H9 (cell line): ENCODE measurements around the gene STAB2. TPM values are rescaled to one million over a fixed set of nuclear protein-coding genes. Genes with fewer than 3 reads are reported as not detected.

Experiments used
- DNase-seq: peaks from one replicate; pipeline ENCODE4 v3.0.0-alpha.2; 2017
- H2AFZ ChIP-seq: one replicate; pipeline ENCODE4 v1.6.1; 2013; ENCODE audit warnings: mild to moderate bottlenecking, low read length, control low read depth, moderate library complexity
- H2AK5ac ChIP-seq: 2 replicates; pipeline ENCODE4 v1.6.1; 2013; ENCODE audit warnings: low read length, control low read depth, mixed read lengths; ENCODE audit not compliant: insufficient read length
- H2BK120ac ChIP-seq: one replicate; pipeline ENCODE4 v1.6.1; 2013; ENCODE audit warnings: low read depth, mild to moderate bottlenecking, low read length, control low read depth, inconsistent platforms; ENCODE audit not compliant: poor library complexity, severe bottlenecking
- H2BK12ac ChIP-seq: 2 replicates; pipeline ENCODE4 v1.6.1; 2013; ENCODE audit warnings: low read length, control low read depth, mixed read lengths, low read depth; ENCODE audit not compliant: insufficient read length
- H2BK15ac ChIP-seq: 2 replicates; pipeline ENCODE4 v1.6.1; 2013; ENCODE audit warnings: low read depth, low read length, control low read depth
- H2BK20ac ChIP-seq: one replicate; pipeline ENCODE4 v1.6.1; 2013; ENCODE audit warnings: low read depth, mild to moderate bottlenecking, low read length, control low read depth, inconsistent platforms; ENCODE audit not compliant: poor library complexity, severe bottlenecking
- H2BK5ac ChIP-seq: 2 replicates; pipeline ENCODE4 v1.6.1; 2013; ENCODE audit warnings: low read length, control low read depth, mixed read lengths; ENCODE audit not compliant: insufficient read length
- H3K14ac ChIP-seq: 2 replicates; pipeline ENCODE4 v1.6.1; 2013; ENCODE audit warnings: low read length, control low read depth; ENCODE audit not compliant: insufficient read depth
- H3K18ac ChIP-seq: 2 replicates; pipeline ENCODE4 v1.6.1; 2013; ENCODE audit warnings: low read depth, mild to moderate bottlenecking, mixed read lengths, low read length, control low read depth; ENCODE audit not compliant: insufficient read length
- H3K23ac ChIP-seq: 2 replicates; pipeline ENCODE4 v1.6.1; 2013; ENCODE audit warnings: low read length, control low read depth, mixed read lengths, low read depth; ENCODE audit not compliant: insufficient read length
- H3K23me2 ChIP-seq: 2 replicates; pipeline ENCODE4 v1.6.1; 2013; ENCODE audit warnings: low read depth, mild to moderate bottlenecking, mixed read lengths, low read length, control low read depth; ENCODE audit not compliant: insufficient read length, poor library complexity, severe bottlenecking
- H3K27ac ChIP-seq: 2 replicates; pipeline ENCODE4 v1.5.1; 2013; ENCODE audit warnings: low read length, control low read depth, mixed read lengths, low read depth; ENCODE audit not compliant: insufficient read length
- H3K27me3 ChIP-seq: 2 replicates; pipeline ENCODE4 v1.6.1; 2013; ENCODE audit warnings: low read length, control low read depth, inconsistent platforms; ENCODE audit not compliant: insufficient read depth
- H3K4ac ChIP-seq: 2 replicates; pipeline ENCODE4 v1.6.1; 2013; ENCODE audit warnings: low read depth, mild to moderate bottlenecking, control low read depth, inconsistent platforms, low read length, moderate library complexity
- H3K4me1 ChIP-seq: 2 replicates; pipeline ENCODE4 v1.6.1; 2013; ENCODE audit warnings: low read length, control low read depth, inconsistent platforms; ENCODE audit not compliant: insufficient read depth
- H3K4me2 ChIP-seq: 2 replicates; pipeline ENCODE4 v1.6.1; 2013; ENCODE audit warnings: low read length, control low read depth, mixed read lengths; ENCODE audit not compliant: insufficient read length, insufficient read depth
- H3K56ac ChIP-seq: 2 replicates; pipeline ENCODE4 v1.6.1; 2013; ENCODE audit warnings: low read depth, mild to moderate bottlenecking, mixed read lengths, low read length, control low read depth; ENCODE audit not compliant: insufficient read length
- H3K79me1 ChIP-seq: 2 replicates; pipeline ENCODE4 v1.6.1; 2013; ENCODE audit warnings: low read depth, mild to moderate bottlenecking, moderate library complexity, low read length, control low read depth, inconsistent platforms; ENCODE audit not compliant: insufficient read depth, poor library complexity, severe bottlenecking
- H3K79me2 ChIP-seq: 2 replicates; pipeline ENCODE4 v1.6.1; 2013; ENCODE audit warnings: low read length, control low read depth, inconsistent platforms; ENCODE audit not compliant: insufficient read depth
- H3K9ac ChIP-seq: 2 replicates; pipeline ENCODE4 v1.6.1; 2013; ENCODE audit warnings: low read length, control low read depth, mixed read lengths; ENCODE audit not compliant: insufficient read length; ENCODE audit errors: extremely low read depth
- H3K9me3 ChIP-seq: one replicate; pipeline ENCODE4 v1.6.1; 2013; ENCODE audit warnings: low read depth, low read length, inconsistent platforms; ENCODE audit not compliant: control insufficient read depth
- H3T11ph ChIP-seq: one replicate; pipeline ENCODE4 v1.6.1; 2013; ENCODE audit warnings: mild to moderate bottlenecking, low read length, control low read depth, inconsistent platforms
- H4K20me1 ChIP-seq: one replicate; pipeline ENCODE4 v1.6.1; 2013; ENCODE audit not compliant: control insufficient read depth, insufficient read length, insufficient read depth
- H4K5ac ChIP-seq: 2 replicates; pipeline ENCODE4 v1.6.1; 2013; ENCODE audit warnings: low read depth, mild to moderate bottlenecking, mixed read lengths, low read length, control low read depth; ENCODE audit not compliant: insufficient read length
- H4K8ac ChIP-seq: replicated peaks from 2 replicates; pipeline ENCODE4 v1.6.1; 2013; ENCODE audit warnings: low read length, control low read depth, mixed read lengths, low read depth; ENCODE audit not compliant: insufficient read length
- H4K91ac ChIP-seq: 2 replicates; pipeline ENCODE4 v1.6.1; 2013; ENCODE audit warnings: low read depth, mild to moderate bottlenecking, moderate library complexity, mixed read lengths, low read length, control low read depth; ENCODE audit not compliant: insufficient read length
- H3K27ac Mint-ChIP-seq, 3 experiments: 2 replicates in 2 of 3; 3 replicates in 1 of 3; pipeline ENCODE4 v1.8.0; 2020 to 2021; ENCODE audit warnings: mixed read lengths in 3 of 3, mild to moderate bottlenecking in 1 of 3, moderate library complexity in 1 of 3
- H3K27me3 Mint-ChIP-seq: 2 replicates; pipeline ENCODE4 v1.8.0; 2021; ENCODE audit warnings: low read depth, mild to moderate bottlenecking, moderate library complexity, mixed read lengths
- H3K36me3 Mint-ChIP-seq, 3 experiments: 2 replicates in 2 of 3; 3 replicates in 1 of 3; pipeline ENCODE4 v1.8.0; 2020 to 2021; ENCODE audit warnings: low read depth in 3 of 3, mixed read lengths in 3 of 3; ENCODE audit not compliant: insufficient read depth in 1 of 3
- H3K4me1 Mint-ChIP-seq, 2 experiments: 2 replicates each; pipeline ENCODE4 v1.8.0; 2020; ENCODE audit warnings: mixed read lengths in 2 of 2
- H3K4me3 Mint-ChIP-seq, 2 experiments: 2 replicates in 1 of 2; 3 replicates in 1 of 2; pipeline ENCODE4 v1.8.0; 2020 to 2021; ENCODE audit warnings: mild to moderate bottlenecking in 2 of 2, mixed read lengths in 2 of 2, moderate library complexity in 1 of 2
- H3K9me3 Mint-ChIP-seq, 2 experiments: 2 replicates in 1 of 2; 3 replicates in 1 of 2; pipeline ENCODE4 v1.8.0; 2020; ENCODE audit warnings: mild to moderate bottlenecking in 2 of 2, mixed read lengths in 2 of 2, moderate library complexity in 1 of 2
- WGBS: extraction: QIAGEN DNeasy Blood & Tissue Kit; methylation state at CpG from one replicate; pipeline ENCODE4 v1.1.7; 2013; ENCODE audit warnings: missing lambda C conversion rate, low lambda C conversion rate, mixed read lengths; ENCODE audit not compliant: insufficient read length; ENCODE audit errors: extremely low coverage; 5-methylcytosine and 5-hydroxymethylcytosine counted together
- total RNA-seq: library from RNA; stranded (reverse); gene quantifications from 2 replicates; pipeline ENCODE4 v1.2.1, GENCODE V29; 2021
- TF ChIP-seq, protein P1 (sequence below): fragments of 200-600 bp; sonication (generic); conservative IDR thresholded peaks from 3 replicates; pipeline ENCODE4 v1.8.0; 2021; ENCODE audit warnings: antibody characterized with exemption, mild to moderate bottlenecking

STAB2 gene
- total RNA-seq, 1 experiment from 2014 or later, result 0.02 TPM

DNA sequence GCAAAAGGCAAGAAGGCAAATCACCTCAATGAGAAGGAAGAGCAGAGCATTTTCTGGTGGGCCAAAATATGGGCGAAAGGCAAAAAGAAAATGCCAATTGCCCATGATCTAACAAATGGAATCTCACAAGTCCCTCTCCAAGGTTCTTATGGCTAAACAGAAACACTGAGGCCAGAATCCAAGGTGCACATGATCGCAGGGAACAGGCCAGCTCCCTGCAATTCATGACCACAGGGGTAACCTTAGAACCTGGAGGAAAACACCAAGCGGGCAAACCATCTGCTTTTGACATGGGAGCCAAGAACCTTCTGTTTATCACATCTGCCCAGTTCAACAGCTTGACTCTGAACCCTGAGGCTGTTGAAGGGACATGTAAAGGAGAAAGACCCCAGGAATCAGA, 193.9 kb downstream of the STAB2 start:
- H3K23ac ChIP-seq, result no peak overlapping the region
- Mint-ChIP-seq H3K4me3 (no peak overlapping the region), H3K4me1 (peaks cover 0 to 5% of the 10 kb centered on the region in 2 experiments; a peak in 1 of 4 replicates), H3K27ac (peak overlapping the region in 1 of 3 experiments; percentile 56; a peak in 1 of 7 replicates), H3K36me3 (peaks cover 25 to 71% (median 68%) of the 10 kb centered on the region in 3 experiments), H3K9me3 (no peaks in the 10 kb centered on the region), H3K27me3 (no peaks in the 10 kb centered on the region)
- H3T11ph ChIP-seq, result no peak overlapping the region
- H4K91ac ChIP-seq, result no peak overlapping the region
- no CpG with 5 or more reads among the region's 3 CpGs for WGBS
- no peak overlapping the region for H2BK120ac ChIP-seq
- no peak for DNase-seq
- no peak overlapping the region for H4K8ac ChIP-seq
- no peak overlapping the region for H3K14ac ChIP-seq
- no peak overlapping the region for H2BK5ac ChIP-seq
- no peaks in the 10 kb centered on the region for H4K20me1 ChIP-seq
- H2BK15ac ChIP-seq, result no peak overlapping the region
- TF ChIP-seq, protein P1, sequence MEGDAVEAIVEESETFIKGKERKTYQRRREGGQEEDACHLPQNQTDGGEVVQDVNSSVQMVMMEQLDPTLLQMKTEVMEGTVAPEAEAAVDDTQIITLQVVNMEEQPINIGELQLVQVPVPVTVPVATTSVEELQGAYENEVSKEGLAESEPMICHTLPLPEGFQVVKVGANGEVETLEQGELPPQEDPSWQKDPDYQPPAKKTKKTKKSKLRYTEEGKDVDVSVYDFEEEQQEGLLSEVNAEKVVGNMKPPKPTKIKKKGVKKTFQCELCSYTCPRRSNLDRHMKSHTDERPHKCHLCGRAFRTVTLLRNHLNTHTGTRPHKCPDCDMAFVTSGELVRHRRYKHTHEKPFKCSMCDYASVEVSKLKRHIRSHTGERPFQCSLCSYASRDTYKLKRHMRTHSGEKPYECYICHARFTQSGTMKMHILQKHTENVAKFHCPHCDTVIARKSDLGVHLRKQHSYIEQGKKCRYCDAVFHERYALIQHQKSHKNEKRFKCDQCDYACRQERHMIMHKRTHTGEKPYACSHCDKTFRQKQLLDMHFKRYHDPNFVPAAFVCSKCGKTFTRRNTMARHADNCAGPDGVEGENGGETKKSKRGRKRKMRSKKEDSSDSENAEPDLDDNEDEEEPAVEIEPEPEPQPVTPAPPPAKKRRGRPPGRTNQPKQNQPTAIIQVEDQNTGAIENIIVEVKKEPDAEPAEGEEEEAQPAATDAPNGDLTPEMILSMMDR, result no peak
- H3K4ac ChIP-seq, result no peak overlapping the region
- H2AFZ ChIP-seq, result no peak overlapping the region
- no peak overlapping the region for H4K5ac ChIP-seq
- H3K4me1 ChIP-seq, result no peaks in the 10 kb centered on the region
- H2BK20ac ChIP-seq, result no peak overlapping the region
- no peak overlapping the region for H3K18ac ChIP-seq
- no peak overlapping the region for H2AK5ac ChIP-seq
- H3K4me2 ChIP-seq, result no peak overlapping the region
- H3K56ac ChIP-seq, result no peak overlapping the region
- no peak overlapping the region for H3K27ac ChIP-seq
- H3K27me3 ChIP-seq, result no peaks in the 10 kb centered on the region
- no peak overlapping the region for H2BK12ac ChIP-seq
- H3K9ac ChIP-seq, result no peak overlapping the region
- H3K79me1 ChIP-seq, result no peaks in the 10 kb centered on the region
- no peaks in the 10 kb centered on the region for H3K9me3 ChIP-seq
- H3K23me2 ChIP-seq, result no peaks in the 10 kb centered on the region
- H3K79me2 ChIP-seq, result no peaks in the 10 kb centered on the region
